Measurements from ENCODE around the gene RHBDL3. TPM values are rescaled to one million over a fixed set of nuclear protein-coding genes. Genes with fewer than 3 reads are reported as not detected.

The RHBDL3 gene
- total RNA-seq, 2 experiments from 2014 or later: 0.15 TPM; not detected in 1

DNA sequence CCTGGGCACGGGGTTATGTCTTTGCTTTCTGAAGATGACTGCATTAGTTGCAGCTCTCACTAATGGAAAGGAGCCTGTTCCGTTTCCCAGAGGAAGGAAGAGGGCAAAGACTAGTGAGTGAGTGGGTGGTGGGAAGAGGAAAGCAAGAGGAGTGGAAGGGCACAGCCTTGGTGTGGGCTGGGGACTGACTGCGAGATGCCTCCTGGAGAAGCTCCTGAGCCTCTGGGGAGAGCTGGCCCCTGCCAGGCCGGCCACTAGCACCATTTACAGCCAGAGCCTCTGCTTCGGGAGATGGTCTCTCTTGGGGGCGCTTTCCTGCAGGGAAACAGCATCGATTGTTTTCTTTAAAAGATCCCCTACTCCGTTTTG, 825 bp upstream of the RHBDL3 start:
- no peaks in the 10 kb centered on the region for H3K79me2 ChIP-seq (ENCODE audit: insufficient read depth, low read depth, low read length)
- no peak for TF ChIP-seq EZH2phosphoT487 (IDR thresholded peaks at IDR 0.05; ENCODE audit: borderline replicate concordance, low read depth, low read length)
- TF ChIP-seq, protein P1, sequence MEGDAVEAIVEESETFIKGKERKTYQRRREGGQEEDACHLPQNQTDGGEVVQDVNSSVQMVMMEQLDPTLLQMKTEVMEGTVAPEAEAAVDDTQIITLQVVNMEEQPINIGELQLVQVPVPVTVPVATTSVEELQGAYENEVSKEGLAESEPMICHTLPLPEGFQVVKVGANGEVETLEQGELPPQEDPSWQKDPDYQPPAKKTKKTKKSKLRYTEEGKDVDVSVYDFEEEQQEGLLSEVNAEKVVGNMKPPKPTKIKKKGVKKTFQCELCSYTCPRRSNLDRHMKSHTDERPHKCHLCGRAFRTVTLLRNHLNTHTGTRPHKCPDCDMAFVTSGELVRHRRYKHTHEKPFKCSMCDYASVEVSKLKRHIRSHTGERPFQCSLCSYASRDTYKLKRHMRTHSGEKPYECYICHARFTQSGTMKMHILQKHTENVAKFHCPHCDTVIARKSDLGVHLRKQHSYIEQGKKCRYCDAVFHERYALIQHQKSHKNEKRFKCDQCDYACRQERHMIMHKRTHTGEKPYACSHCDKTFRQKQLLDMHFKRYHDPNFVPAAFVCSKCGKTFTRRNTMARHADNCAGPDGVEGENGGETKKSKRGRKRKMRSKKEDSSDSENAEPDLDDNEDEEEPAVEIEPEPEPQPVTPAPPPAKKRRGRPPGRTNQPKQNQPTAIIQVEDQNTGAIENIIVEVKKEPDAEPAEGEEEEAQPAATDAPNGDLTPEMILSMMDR (conservative IDR thresholded peaks at IDR 0.05; ENCODE audit: low read length): no peak
- H3K27ac ChIP-seq (ENCODE audit: low read depth, low read length, poor library complexity, severe bottlenecking): no peak overlapping the region
- H3K9me3 ChIP-seq (ENCODE audit: low read length): no peaks in the 10 kb centered on the region
- H3K36me3 ChIP-seq (ENCODE audit: insufficient read depth, low read length): no peaks in the 10 kb centered on the region
- H4K20me1 ChIP-seq (ENCODE audit: insufficient read depth, low read length): no peaks in the 10 kb centered on the region
- BruUV-seq (replicated peaks): no TSS peak
- CTCF ChIA-PET (ENCODE audit: unreplicated experiment): no interaction called here
- no peak overlapping the region for H3K4me2 ChIP-seq (ENCODE audit: low read length)
- no peaks in the 10 kb centered on the region for H3K9me2 ChIP-seq (ENCODE audit: insufficient read depth, low read length)
- POLR2A ChIA-PET: no interaction called here
- H3K4me3 ChIP-seq (ENCODE audit: low read depth, low read length, poor library complexity, severe bottlenecking): no peak overlapping the region
- no peak overlapping the region for H2AFZ ChIP-seq (ENCODE audit: low read length)
- DNase-seq (ENCODE audit: low spot score): no peak
- intact Hi-C loops (cut with micrococcal nuclease; ENCODE audit: unreplicated experiment): no loop called here
- H3K4me1 ChIP-seq (ENCODE audit: insufficient read depth, low read length, poor library complexity, severe bottlenecking): peaks cover 10% of the 10 kb centered on the region

DNA sequence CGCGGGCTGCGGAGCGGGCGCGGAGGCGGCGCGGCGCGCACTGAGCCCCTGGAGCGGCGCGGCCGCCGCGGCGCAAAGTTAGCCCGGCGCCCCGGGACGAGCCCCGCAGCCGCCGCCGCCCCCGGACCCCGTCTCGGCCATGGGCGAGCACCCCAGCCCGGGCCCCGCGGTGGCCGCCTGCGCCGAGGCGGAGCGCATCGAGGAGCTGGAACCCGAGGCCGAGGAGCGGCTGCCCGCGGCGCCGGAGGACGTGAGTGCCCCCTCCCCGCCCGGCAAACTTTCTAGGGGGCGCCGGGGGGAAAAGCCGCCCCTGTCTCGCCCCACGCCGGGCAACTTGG, 388 bp downstream of the RHBDL3 start:
- no peaks in the 10 kb centered on the region for H3K79me2 ChIP-seq (ENCODE audit: insufficient read depth, low read depth, low read length)
- no peak for DNase-seq (ENCODE audit: low spot score)
- H3K4me3 ChIP-seq (ENCODE audit: low read depth, low read length, poor library complexity, severe bottlenecking): no peak overlapping the region
- H2AFZ ChIP-seq (ENCODE audit: low read length): no peak overlapping the region
- H3K4me1 ChIP-seq (ENCODE audit: insufficient read depth, low read length, poor library complexity, severe bottlenecking): peaks cover 10% of the 10 kb centered on the region
- H4K20me1 ChIP-seq (ENCODE audit: insufficient read depth, low read length): no peaks in the 10 kb centered on the region
- POLR2A ChIA-PET: no interaction called here
- intact Hi-C loops (cut with micrococcal nuclease; ENCODE audit: unreplicated experiment): no loop called here
- H3K9me2 ChIP-seq (ENCODE audit: insufficient read depth, low read length): no peaks in the 10 kb centered on the region
- CTCF ChIA-PET (ENCODE audit: unreplicated experiment): no interaction called here
- H3K4me2 ChIP-seq (ENCODE audit: low read length): peak overlapping the region; percentile 57; the same call in 1 of the 2 replicates
- H3K36me3 ChIP-seq (ENCODE audit: insufficient read depth, low read length): no peaks in the 10 kb centered on the region
- TF ChIP-seq, protein P1 (conservative IDR thresholded peaks at IDR 0.05; ENCODE audit: low read length): no peak
- TF ChIP-seq EZH2phosphoT487 (IDR thresholded peaks at IDR 0.05; ENCODE audit: borderline replicate concordance, low read depth, low read length): no peak
- H3K27ac ChIP-seq (ENCODE audit: low read depth, low read length, poor library complexity, severe bottlenecking): no peak overlapping the region
- no peaks in the 10 kb centered on the region for H3K9me3 ChIP-seq (ENCODE audit: low read length)
- BruUV-seq (replicated peaks): no TSS peak

DNA sequence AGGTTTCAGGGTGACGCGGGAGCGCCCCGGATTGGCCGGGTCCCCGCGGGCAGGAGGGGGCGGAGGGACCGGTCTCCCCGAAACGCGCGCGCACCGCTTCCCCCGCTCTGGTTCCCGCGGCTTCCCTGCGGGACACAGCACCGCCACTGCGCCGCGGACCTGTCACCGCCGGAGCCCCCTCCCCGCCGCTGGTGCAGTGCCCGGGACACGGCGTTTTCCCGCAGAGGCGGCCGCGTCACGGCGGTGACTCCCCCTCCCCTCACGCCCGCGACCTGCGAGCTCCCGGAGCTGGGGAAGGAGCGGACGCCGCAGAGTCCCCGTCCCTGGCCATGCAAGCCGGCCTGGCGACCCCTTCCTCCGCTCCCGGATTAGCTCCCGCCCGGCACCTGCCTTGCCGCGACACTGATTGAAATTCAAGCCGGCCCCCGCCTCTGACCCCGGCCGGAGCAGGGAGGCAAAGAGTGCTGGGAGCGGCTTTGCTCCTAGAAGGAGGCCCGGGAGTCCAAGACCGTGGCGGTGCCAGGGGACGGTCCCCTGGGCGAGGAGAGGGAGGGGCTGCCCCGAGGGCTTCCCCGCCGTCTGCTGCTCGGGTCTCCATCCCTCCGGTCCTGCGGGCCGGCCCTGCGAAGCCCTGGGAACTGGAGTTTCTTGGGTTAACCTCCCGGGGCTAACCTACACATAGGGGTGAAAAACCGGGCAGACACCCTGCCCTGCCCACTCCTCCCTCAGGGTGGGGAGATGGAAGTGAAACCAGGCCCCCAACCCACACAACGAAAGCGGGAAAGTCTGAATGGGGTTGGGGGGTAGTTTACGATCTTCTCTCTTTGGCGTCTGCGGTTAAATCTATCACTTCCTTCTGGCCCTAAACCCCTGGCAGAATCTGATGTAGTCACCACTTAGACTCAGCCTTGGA, 1.0 kb downstream of the RHBDL3 start:
- no peaks in the 10 kb centered on the region for H3K9me2 ChIP-seq (ENCODE audit: insufficient read depth, low read length)
- TF ChIP-seq EZH2phosphoT487 (IDR thresholded peaks at IDR 0.05; ENCODE audit: borderline replicate concordance, low read depth, low read length): peak; percentile 88
- TF ChIP-seq, protein P1 (conservative IDR thresholded peaks at IDR 0.05; ENCODE audit: low read length): no peak
- peaks cover 10% of the 10 kb centered on the region for H3K4me1 ChIP-seq (ENCODE audit: insufficient read depth, low read length, poor library complexity, severe bottlenecking)
- CTCF ChIA-PET (ENCODE audit: unreplicated experiment): no interaction called here
- H3K36me3 ChIP-seq (ENCODE audit: insufficient read depth, low read length): no peaks in the 10 kb centered on the region
- H3K4me3 ChIP-seq (ENCODE audit: low read depth, low read length, poor library complexity, severe bottlenecking): no peak overlapping the region
- H2AFZ ChIP-seq (ENCODE audit: low read length): no peak overlapping the region
- no TSS peak for BruUV-seq (replicated peaks)
- intact Hi-C loops (cut with micrococcal nuclease; ENCODE audit: unreplicated experiment): no loop called here
- no peaks in the 10 kb centered on the region for H4K20me1 ChIP-seq (ENCODE audit: insufficient read depth, low read length)
- POLR2A ChIA-PET: no interaction called here
- H3K9me3 ChIP-seq (ENCODE audit: low read length): no peaks in the 10 kb centered on the region
- H3K27ac ChIP-seq (ENCODE audit: low read depth, low read length, poor library complexity, severe bottlenecking): no peak overlapping the region
- H3K4me2 ChIP-seq (ENCODE audit: low read length): peak overlapping the region; percentile 57
- H3K79me2 ChIP-seq (ENCODE audit: insufficient read depth, low read depth, low read length): no peaks in the 10 kb centered on the region
- no peak for DNase-seq (ENCODE audit: low spot score)

All from OCI-LY7 (cell line).